ENCODE measurements around the gene FCAMR. TPM values are rescaled to one million over a fixed set of nuclear protein-coding genes. Genes with fewer than 3 reads are reported as not detected.
A peak's percentile ranks its signal among the peaks of the same experiment; 100 is the strongest.

Gene FCAMR
- total RNA-seq, 4 donors from 2014 or later: 0.85 to 1.5 (median 0.88) TPM; not detected in 1

GRCh38 chr1:206992790-206993189, 22.5 kb upstream of the FCAMR start:
- no peak overlapping the region for H3K27ac ChIP-seq
- no peak for DNase-seq
- no peaks in the 10 kb centered on the region for H3K36me3 ChIP-seq
- H3K4me3 ChIP-seq: no peak overlapping the region
- no peaks in the 10 kb centered on the region for H3K4me1 ChIP-seq
- H3K9me3 ChIP-seq: no peaks in the 10 kb centered on the region
- no peak for TF ChIP-seq POLR2A (IDR thresholded peaks at IDR 0.05)
- TF ChIP-seq CTCF (IDR thresholded peaks at IDR 0.05): no peak
- no peaks in the 10 kb centered on the region for H3K27me3 ChIP-seq

- DNase-seq: no peak
- Histone ChIP-seq H3K27me3 (no peaks in the 10 kb centered on the region), H3K27ac (no peak overlapping the region), H3K4me3 (no peak overlapping the region), H3K4me1 (no peaks in the 10 kb centered on the region), H3K9me3 (no peaks in the 10 kb centered on the region), H3K36me3 (no peaks in the 10 kb centered on the region)
- no peak for TF ChIP-seq POLR2A (IDR thresholded peaks at IDR 0.05)
- no peak for TF ChIP-seq CTCF (IDR thresholded peaks at IDR 0.05)
These were observed 17.6 kb upstream of the FCAMR start for GRCh38 chr1:206987873-206988272.

GRCh38 chr1:206986885-206987284, 16.6 kb upstream of the FCAMR start:
- Histone ChIP-seq H3K27ac (no peak overlapping the region), H3K9me3 (no peaks in the 10 kb centered on the region), H3K4me1 (no peaks in the 10 kb centered on the region), H3K27me3 (no peaks in the 10 kb centered on the region), H3K36me3 (no peaks in the 10 kb centered on the region), H3K4me3 (no peak overlapping the region)
- no peak for DNase-seq
- no peak for TF ChIP-seq CTCF (IDR thresholded peaks at IDR 0.05)

- TF ChIP-seq CTCF (IDR thresholded peaks at IDR 0.05) (no peak), POLR2A (IDR thresholded peaks at IDR 0.05) (no peak)
- no peaks in the 10 kb centered on the region for H3K36me3 ChIP-seq
- no peaks in the 10 kb centered on the region for H3K4me1 ChIP-seq
- no peak overlapping the region for H3K27ac ChIP-seq
- no peak for DNase-seq
- H3K4me3 ChIP-seq: no peak overlapping the region
- no peaks in the 10 kb centered on the region for H3K27me3 ChIP-seq
- H3K9me3 ChIP-seq: no peaks in the 10 kb centered on the region
These were observed 16.1 kb upstream of the FCAMR start for GRCh38 chr1:206986402-206986801.

GRCh38 chr1:206985162-206985749, 15.0 kb upstream of the FCAMR start:
- H3K9me3 ChIP-seq: no peaks in the 10 kb centered on the region
- DNase-seq: no peak
- H3K27ac ChIP-seq: no peak overlapping the region
- no peaks in the 10 kb centered on the region for H3K36me3 ChIP-seq
- no peaks in the 10 kb centered on the region for H3K4me1 ChIP-seq
- TF ChIP-seq POLR2A (IDR thresholded peaks at IDR 0.05) (no peak), CTCF (IDR thresholded peaks at IDR 0.05) (no peak)
- no peak overlapping the region for H3K4me3 ChIP-seq
- no peaks in the 10 kb centered on the region for H3K27me3 ChIP-seq

- TF ChIP-seq POLR2A (IDR thresholded peaks at IDR 0.05): no peak
- TF ChIP-seq CTCF (IDR thresholded peaks at IDR 0.05): peak in 5 of 6 experiments; percentile 41 to 87 (median 86)
- no peaks in the 10 kb centered on the region for H3K9me3 ChIP-seq
- no peaks in the 10 kb centered on the region for H3K27me3 ChIP-seq
- no peak overlapping the region for H3K4me3 ChIP-seq
- no peaks in the 10 kb centered on the region for H3K36me3 ChIP-seq
- no peak overlapping the region for H3K27ac ChIP-seq
- DNase-seq: peak in 2 of 3 donors; percentile 52 to 90
- no peaks in the 10 kb centered on the region for H3K4me1 ChIP-seq
These were observed 12.0 kb upstream of the FCAMR start for GRCh38 chr1:206982216-206982615.

All from Peyer's patch (tissue), 4 donors.